Keratinocyte (primary cell): Measurements from ENCODE around the gene TWIST2. TPM values are rescaled to one million over a fixed set of nuclear protein-coding genes. Genes with fewer than 3 reads are reported as not detected.

Experiments
- DNase-seq: peaks from one replicate; pipeline ENCODE4 v3.0.0-alpha.2; 2011; ENCODE audit warnings: low read depth, missing footprints, low spot score
- FAIRE-seq: peaks from 2 replicates; lab custom pipeline; 2011; peaks lifted over from hg19 to GRCh38; lab: Jason Lieb, UNC
- H2AFZ ChIP-seq: 2 replicates; pipeline ENCODE4 v1.6.0; 2012; ENCODE audit warnings: low read length, control low read depth, inconsistent platforms; ENCODE audit not compliant: control insufficient read depth
- H3K27ac ChIP-seq: 2 replicates; pipeline ENCODE4 v1.5.1; 2011; ENCODE audit warnings: low read length; ENCODE audit not compliant: control insufficient read depth, insufficient read depth
- H3K27me3 ChIP-seq: 3 replicates; pipeline ENCODE4 v1.6.0; 2011; ENCODE audit warnings: low read length; ENCODE audit not compliant: control insufficient read depth, insufficient read depth; ENCODE audit errors: extremely low read depth
- H3K36me3 ChIP-seq, 2 experiments: 2 replicates in 1 of 2; 3 replicates in 1 of 2; pipeline ENCODE4 v1.5.1; 2011; ENCODE audit warnings: low read length in 2 of 2, mild to moderate bottlenecking in 1 of 2; ENCODE audit not compliant: control insufficient read depth in 2 of 2, insufficient read depth in 2 of 2; ENCODE audit errors: extremely low read depth in 1 of 2
- H3K4me1 ChIP-seq: 3 replicates; pipeline ENCODE4 v1.5.1; 2011; ENCODE audit warnings: low read length; ENCODE audit not compliant: control insufficient read depth, insufficient read depth; ENCODE audit errors: extremely low read depth
- H3K4me2 ChIP-seq: 3 replicates; pipeline ENCODE4 v1.6.0; 2011; ENCODE audit warnings: low read depth, low read length; ENCODE audit not compliant: control insufficient read depth, insufficient read depth; ENCODE audit errors: extremely low read depth
- H3K4me3 ChIP-seq, 3 experiments: fragments of 200-600 bp in 1 of 3; sonication (generic) in 1 of 3; 2 replicates in 2 of 3; 3 replicates in 1 of 3; pipeline ENCODE4 v1.5.1; 2011 to 2016; ENCODE audit warnings: low read length in 3 of 3, mild to moderate bottlenecking in 3 of 3, control low read depth in 2 of 3, inconsistent platforms in 1 of 3, low read depth in 1 of 3, mixed read lengths in 1 of 3, mixed run types in 1 of 3, moderate library complexity in 1 of 3; ENCODE audit not compliant: control insufficient read depth in 2 of 3, insufficient read depth in 2 of 3; ENCODE audit errors: extremely low read depth in 1 of 3
- H3K79me2 ChIP-seq: 2 replicates; pipeline ENCODE4 v1.6.0; 2012; ENCODE audit warnings: low read length; ENCODE audit not compliant: control insufficient read depth, insufficient read depth
- H3K9ac ChIP-seq: 3 replicates; pipeline ENCODE4 v1.6.0; 2011; ENCODE audit warnings: low read length; ENCODE audit not compliant: control insufficient read depth, insufficient read depth; ENCODE audit errors: extremely low read depth
- H3K9me1 ChIP-seq: 3 replicates; pipeline ENCODE4 v1.6.0; 2011; ENCODE audit warnings: low read length; ENCODE audit not compliant: control insufficient read depth, insufficient read depth; ENCODE audit errors: extremely low read depth
- H3K9me3 ChIP-seq: 2 replicates; pipeline ENCODE4 v1.5.1; 2012; ENCODE audit warnings: low read depth, low read length; ENCODE audit not compliant: control insufficient read depth
- H4K20me1 ChIP-seq: 3 replicates; pipeline ENCODE4 v1.6.0; 2011; ENCODE audit warnings: low read length; ENCODE audit not compliant: control insufficient read depth, insufficient read depth; ENCODE audit errors: extremely low read depth
- EZH2 ChIP-seq: IDR thresholded peaks from one replicate; pipeline ENCODE4 v1.6.1; 2012; ENCODE audit warnings: inconsistent platforms, mild to moderate bottlenecking, low read length, moderate library complexity
- dilution Hi-C: fragments of 300-500 bp; cut with MboI; formaldehyde crosslinking; loops from one replicate; pipeline ENCODE4 v1.7.0; 2020; ENCODE audit warnings: low sequenced_read_pairs; ENCODE audit not compliant: extremely low pct_ligation_motif_present
- polyA plus RNA-seq, 5 experiments: library from polyadenylated mRNA; depleted of rRNA in 3 of 5; stranded (reverse) in 3 of 5; stranded (forward) in 1 of 5; unstranded in 1 of 5; fragments of >200 nt; gene quantifications; 1 replicate in 1 of 5; 2 replicates in 3 of 5; 3 replicates in 1 of 5; pipeline versions ENCODE4 v1.2.1 to v1.2.3, GENCODE V29; 2011 to 2012; ENCODE audit warnings: missing spikeins in 2 of 5, low read depth in 1 of 5, low replicate concordance in 1 of 5
- TF ChIP-seq, protein P1 (sequence below), 3 experiments: IDR thresholded peaks in 1 of 3; conservative IDR thresholded peaks in 1 of 3; optimal IDR thresholded peaks in 1 of 3; 2 replicates in 2 of 3; 3 replicates in 1 of 3; pipeline versions ENCODE3 to v1.5.1; 2011; ENCODE audit warnings: low read length in 3 of 3, mild to moderate bottlenecking in 3 of 3, moderate library complexity in 2 of 3, control low read depth in 1 of 3, inconsistent platforms in 1 of 3; ENCODE audit not compliant: insufficient read depth in 2 of 3; ENCODE audit errors: extremely low read depth in 1 of 3

TWIST2 gene
- polyA plus RNA-seq, 1 donor (not counting 4 experiments of a cell fraction or from before 2014, with no cell fraction given), result 5.5 TPM

DNA sequence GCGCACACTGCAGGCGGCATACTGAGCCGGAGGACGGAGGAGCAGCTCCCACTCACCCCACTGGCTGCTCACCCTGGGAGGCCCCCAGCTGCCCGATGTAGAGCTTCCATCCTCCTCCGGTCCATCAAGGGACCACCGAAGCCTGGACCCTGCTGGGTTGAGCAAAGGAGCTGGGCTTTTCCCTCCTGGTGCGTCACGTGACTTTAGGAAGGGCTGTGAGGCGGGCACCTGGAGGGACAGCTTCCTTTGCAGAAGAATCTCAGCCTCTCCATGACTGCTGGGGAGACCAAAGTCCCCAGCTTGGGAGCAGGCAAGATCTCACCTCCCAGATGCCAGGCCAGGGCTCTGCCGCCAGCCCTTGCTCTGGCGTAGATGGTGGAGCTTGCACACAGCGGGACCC lies 102.7 kb downstream of the TWIST2 start:
- Histone ChIP-seq H3K9ac (no peak overlapping the region), H3K9me1 (no peaks in the 10 kb centered on the region), H3K27ac (no peak overlapping the region), H3K4me1 (peaks cover 52% of the 10 kb centered on the region), H3K36me3 (no peaks in the 10 kb centered on the region), H4K20me1 (no peaks in the 10 kb centered on the region), H3K79me2 (no peaks in the 10 kb centered on the region), H3K9me3 (no peaks in the 10 kb centered on the region), H2AFZ (no peak overlapping the region), H3K4me2 (no peak overlapping the region), H3K4me3 (no peak overlapping the region), H3K27me3 (no peaks in the 10 kb centered on the region)
- dilution Hi-C loops, result no loop called here
- DNase-seq (no peak), FAIRE-seq (no peak)
- TF ChIP-seq, protein P1, sequence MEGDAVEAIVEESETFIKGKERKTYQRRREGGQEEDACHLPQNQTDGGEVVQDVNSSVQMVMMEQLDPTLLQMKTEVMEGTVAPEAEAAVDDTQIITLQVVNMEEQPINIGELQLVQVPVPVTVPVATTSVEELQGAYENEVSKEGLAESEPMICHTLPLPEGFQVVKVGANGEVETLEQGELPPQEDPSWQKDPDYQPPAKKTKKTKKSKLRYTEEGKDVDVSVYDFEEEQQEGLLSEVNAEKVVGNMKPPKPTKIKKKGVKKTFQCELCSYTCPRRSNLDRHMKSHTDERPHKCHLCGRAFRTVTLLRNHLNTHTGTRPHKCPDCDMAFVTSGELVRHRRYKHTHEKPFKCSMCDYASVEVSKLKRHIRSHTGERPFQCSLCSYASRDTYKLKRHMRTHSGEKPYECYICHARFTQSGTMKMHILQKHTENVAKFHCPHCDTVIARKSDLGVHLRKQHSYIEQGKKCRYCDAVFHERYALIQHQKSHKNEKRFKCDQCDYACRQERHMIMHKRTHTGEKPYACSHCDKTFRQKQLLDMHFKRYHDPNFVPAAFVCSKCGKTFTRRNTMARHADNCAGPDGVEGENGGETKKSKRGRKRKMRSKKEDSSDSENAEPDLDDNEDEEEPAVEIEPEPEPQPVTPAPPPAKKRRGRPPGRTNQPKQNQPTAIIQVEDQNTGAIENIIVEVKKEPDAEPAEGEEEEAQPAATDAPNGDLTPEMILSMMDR (optimal IDR thresholded peaks at IDR 0.05 in 1 of 3, IDR thresholded peaks at IDR 0.05 in 1 of 3, conservative IDR thresholded peaks at IDR 0.05 in 1 of 3; ENCODE audit: extremely low read depth in 1 of 3, insufficient read depth in 2 of 3, low read length in 3 of 3), result no peak
- no peak for TF ChIP-seq EZH2

DNA sequence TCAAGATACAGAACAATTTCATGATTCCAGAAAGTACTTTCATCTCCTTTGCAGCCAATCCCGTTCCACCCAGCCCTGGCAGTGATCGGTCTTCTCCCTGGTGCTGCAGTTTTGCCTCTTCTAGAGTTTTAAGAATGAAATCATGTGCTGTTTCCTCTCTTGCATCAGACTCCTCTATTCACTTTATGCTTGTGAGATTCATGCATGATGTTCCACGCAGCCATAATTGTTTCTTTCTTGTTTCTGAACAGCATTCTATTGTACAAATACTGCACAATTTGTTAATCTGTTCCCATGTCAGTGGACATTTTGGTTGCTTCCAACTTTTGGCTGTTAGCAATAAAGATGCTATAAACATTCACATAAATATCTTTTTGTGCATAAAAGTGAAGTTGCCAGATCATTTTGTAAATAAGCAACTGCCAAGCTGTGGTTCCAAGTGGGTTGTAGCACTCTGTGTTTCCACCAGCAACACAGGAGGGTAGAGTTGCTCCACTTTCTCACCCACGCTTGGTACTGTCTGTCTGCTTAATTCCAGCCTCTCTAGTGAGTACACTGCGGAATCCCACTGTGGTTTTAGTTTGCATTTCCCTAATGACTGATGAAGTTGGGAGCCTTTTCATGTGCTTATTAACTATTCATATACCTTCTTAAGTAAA lies 104.5 kb downstream of the TWIST2 start:
- H3K9me1 ChIP-seq, result no peaks in the 10 kb centered on the region
- no peak overlapping the region for H3K9ac ChIP-seq
- no peak for FAIRE-seq
- dilution Hi-C loops, result no loop called here
- H2AFZ ChIP-seq, result no peak overlapping the region
- H4K20me1 ChIP-seq, result no peaks in the 10 kb centered on the region
- no peaks in the 10 kb centered on the region for H3K27me3 ChIP-seq
- H3K27ac ChIP-seq, result no peak overlapping the region
- no peaks in the 10 kb centered on the region for H3K79me2 ChIP-seq
- H3K9me3 ChIP-seq, result no peaks in the 10 kb centered on the region
- no peak for TF ChIP-seq EZH2
- TF ChIP-seq, protein P1 (optimal IDR thresholded peaks at IDR 0.05 in 1 of 3, IDR thresholded peaks at IDR 0.05 in 1 of 3, conservative IDR thresholded peaks at IDR 0.05 in 1 of 3; ENCODE audit: extremely low read depth in 1 of 3, insufficient read depth in 2 of 3, low read length in 3 of 3), result no peak
- no peak overlapping the region for H3K4me2 ChIP-seq
- no peak overlapping the region for H3K4me3 ChIP-seq
- peaks cover 50% of the 10 kb centered on the region for H3K4me1 ChIP-seq
- H3K36me3 ChIP-seq, result no peaks in the 10 kb centered on the region
- no peak for DNase-seq
